HepG2 (cell line): Measurements from ENCODE around the gene DQX1. TPM values are rescaled to one million over a fixed set of nuclear protein-coding genes. Genes with fewer than 3 reads are reported as not detected.
A peak's percentile ranks its signal among the peaks of the same experiment; 100 is the strongest.

Source experiments
- ARNT ChIP-seq: fragments of 450-650 bp; IDR thresholded peaks from 2 replicates; pipeline ENCODE4 v1.6.1; 2017
- DNMT3B ChIP-seq: conservative IDR thresholded peaks from 2 replicates; pipeline ENCODE4 v1.6.1; 2016; ENCODE audit warnings: missing biosample characterization, control low read depth
- FOXC1 ChIP-seq: sonication (generic); formaldehyde crosslinking; IDR thresholded peaks from 2 replicates; pipeline ENCODE4 v1.8.0; 2022; ENCODE audit warnings: mild to moderate bottlenecking, missing genetic modification reagents, borderline replicate concordance
- FOXO1 ChIP-seq: sonication (generic); formaldehyde crosslinking; IDR thresholded peaks from 2 replicates; pipeline ENCODE4 v1.4.0; 2020; ENCODE audit warnings: missing genetic modification reagents
- HNRNPH1 ChIP-seq: fragments of 200-400 bp; formaldehyde crosslinking; optimal IDR thresholded peaks from 2 replicates; pipeline ENCODE3; 2017; ENCODE audit warnings: mild to moderate bottlenecking, low read depth, low read length
- IRX3 ChIP-seq: sonication (generic); formaldehyde crosslinking; IDR thresholded peaks from 2 replicates; pipeline ENCODE4 v1.8.1; 2023; ENCODE audit warnings: mild to moderate bottlenecking, low read depth, missing genetic modification reagents, borderline replicate concordance
- MZF1 ChIP-seq: sonication (generic); formaldehyde crosslinking; IDR thresholded peaks from 2 replicates; pipeline ENCODE4 v1.8.1; 2023; ENCODE audit warnings: mild to moderate bottlenecking, missing genetic modification reagents, borderline replicate concordance
- NR2F2 ChIP-seq: IDR thresholded peaks from 2 replicates; pipeline ENCODE4 v1.6.1; 2012; ENCODE audit warnings: low read depth, inconsistent platforms, borderline replicate concordance
- RFX5 ChIP-seq: IDR thresholded peaks from 2 replicates; pipeline ENCODE4 v1.6.1; 2011; ENCODE audit warnings: low read depth, low read length, improper control_type of control experiment
- TGIF2 ChIP-seq: IDR thresholded peaks from 2 replicates; pipeline ENCODE4 v1.6.1; 2016; ENCODE audit warnings: control low read depth, missing compliant biosample characterization
- YEATS4 ChIP-seq: sonication (generic); formaldehyde crosslinking; IDR thresholded peaks from 2 replicates; pipeline ENCODE4 v1.4.0; 2020; ENCODE audit warnings: missing genetic modification reagents, borderline replicate concordance
- ZMYM4 ChIP-seq: sonication (generic); formaldehyde crosslinking; IDR thresholded peaks from 2 replicates; pipeline ENCODE4 v1.8.1; 2023; ENCODE audit warnings: mild to moderate bottlenecking, missing genetic modification reagents
- ZNF20 ChIP-seq: sonication (generic); formaldehyde crosslinking; IDR thresholded peaks from 2 replicates; pipeline ENCODE4 v1.4.0; 2020; ENCODE audit warnings: mild to moderate bottlenecking, moderate library complexity, missing genetic modification reagents
- ZNF34 ChIP-seq: sonication (generic); formaldehyde crosslinking; IDR thresholded peaks from 2 replicates; pipeline ENCODE4 v1.4.0; 2020; ENCODE audit warnings: mild to moderate bottlenecking, missing genetic modification reagents, borderline replicate concordance
- ZNF44 ChIP-seq: sonication (generic); formaldehyde crosslinking; IDR thresholded peaks from 2 replicates; pipeline ENCODE4 v1.5.1; 2020; ENCODE audit warnings: mild to moderate bottlenecking, missing genetic modification reagents
- ZNF776 ChIP-seq: sonication (generic); formaldehyde crosslinking; IDR thresholded peaks from 2 replicates; pipeline ENCODE4 v1.4.0; 2020; ENCODE audit warnings: mild to moderate bottlenecking, missing genetic modification reagents
- polyA plus RNA-seq, 8 experiments: library from polyadenylated mRNA; depleted of rRNA in 3 of 8; stranded (reverse) in 7 of 8; unstranded in 1 of 8; fragments of >200 nt; fragmentation: Illumina TruSeq in 4 of 8; extraction: Trizol in 4 of 8; gene quantifications; 2 replicates each; pipeline versions ENCODE4 v1.2.1 to v1.2.3, GENCODE V29; 2011 to 2016; ENCODE audit warnings: low read depth in 4 of 8, missing spikeins in 1 of 8, mixed read lengths in 1 of 8; ENCODE audit not compliant: insufficient read depth in 1 of 8
- total RNA-seq, 5 experiments: library from RNA; depleted of rRNA; stranded (reverse); fragments of >200 nt; fragmentation: Illumina TruSeq; extraction: Trizol; gene quantifications; 2 replicates each; pipeline ENCODE4 v1.2.3, GENCODE V29; 2016; ENCODE audit warnings: low read depth in 1 of 5
- TF ChIP-seq, protein P1 (sequence below): sonication (generic); formaldehyde crosslinking; IDR thresholded peaks from 2 replicates; pipeline ENCODE4 v1.4.0; 2020; ENCODE audit warnings: mild to moderate bottlenecking, missing genetic modification reagents
- TF ChIP-seq, protein P2 (sequence below): sonication (generic); formaldehyde crosslinking; IDR thresholded peaks from 2 replicates; pipeline ENCODE4 v1.5.1; 2020; ENCODE audit warnings: mild to moderate bottlenecking, missing genetic modification reagents, moderate library complexity
- TF ChIP-seq, protein P3 (sequence below): sonication (generic); formaldehyde crosslinking; IDR thresholded peaks from 2 replicates; pipeline ENCODE4 v1.8.0; 2022; ENCODE audit warnings: mild to moderate bottlenecking, missing genetic modification reagents, borderline replicate concordance
- TF ChIP-seq, protein P4 (sequence below): sonication (generic); formaldehyde crosslinking; IDR thresholded peaks from 2 replicates; pipeline ENCODE4 v1.4.0; 2020; ENCODE audit warnings: missing genetic modification reagents

Gene DQX1
- total and polyA plus RNA-seq, 2 of the 13 experiments (the other 11 are each of a cell fraction or from before 2014, with no cell fraction given), result 27.6 to 89.8 TPM

DNA sequence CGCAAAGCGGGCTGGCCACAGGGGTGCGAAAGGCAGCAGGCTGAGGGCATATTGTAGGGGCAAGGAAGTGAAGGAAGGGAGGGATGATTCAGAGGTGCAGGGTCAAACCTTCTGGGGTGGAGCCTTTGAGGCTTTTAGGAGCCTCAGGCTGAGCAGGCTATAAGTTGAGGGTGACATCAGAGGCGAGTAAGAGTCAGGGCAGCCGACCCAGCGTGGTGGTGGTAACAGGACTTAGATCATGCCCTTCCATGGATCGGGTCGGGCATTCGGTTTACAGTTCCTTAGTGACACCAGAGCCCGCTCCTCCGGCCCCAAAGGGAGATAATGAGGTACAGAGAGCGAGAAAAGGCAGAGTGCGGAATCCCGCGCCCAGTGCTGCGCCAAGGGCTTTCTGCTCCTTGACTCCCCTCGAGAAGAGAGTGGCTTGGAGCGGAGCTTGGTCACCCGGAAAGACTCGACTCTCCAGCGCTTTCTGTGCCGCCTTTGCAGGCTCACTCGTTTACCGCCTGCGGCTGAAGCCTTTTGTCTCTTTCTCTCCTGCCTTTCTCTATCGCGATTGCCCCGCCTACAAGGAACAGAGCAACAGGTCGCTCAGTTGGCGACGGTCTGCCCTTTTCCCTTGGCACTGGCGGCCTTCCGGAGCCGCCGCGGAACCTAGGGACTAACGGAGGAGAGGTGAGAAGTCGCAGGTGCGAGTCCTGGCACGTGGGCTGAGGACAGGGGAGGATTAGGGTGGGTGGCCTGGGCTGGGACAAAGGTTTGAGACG, 27.3 kb downstream of the DQX1 start (continued):
- TF ChIP-seq, protein P1, sequence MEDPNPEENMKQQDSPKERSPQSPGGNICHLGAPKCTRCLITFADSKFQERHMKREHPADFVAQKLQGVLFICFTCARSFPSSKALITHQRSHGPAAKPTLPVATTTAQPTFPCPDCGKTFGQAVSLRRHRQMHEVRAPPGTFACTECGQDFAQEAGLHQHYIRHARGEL (CRISPR knock-in tag), result no peak
- no peak for TF ChIP-seq ZNF44
- no peak for TF ChIP-seq ARNT
- TF ChIP-seq, protein P2, sequence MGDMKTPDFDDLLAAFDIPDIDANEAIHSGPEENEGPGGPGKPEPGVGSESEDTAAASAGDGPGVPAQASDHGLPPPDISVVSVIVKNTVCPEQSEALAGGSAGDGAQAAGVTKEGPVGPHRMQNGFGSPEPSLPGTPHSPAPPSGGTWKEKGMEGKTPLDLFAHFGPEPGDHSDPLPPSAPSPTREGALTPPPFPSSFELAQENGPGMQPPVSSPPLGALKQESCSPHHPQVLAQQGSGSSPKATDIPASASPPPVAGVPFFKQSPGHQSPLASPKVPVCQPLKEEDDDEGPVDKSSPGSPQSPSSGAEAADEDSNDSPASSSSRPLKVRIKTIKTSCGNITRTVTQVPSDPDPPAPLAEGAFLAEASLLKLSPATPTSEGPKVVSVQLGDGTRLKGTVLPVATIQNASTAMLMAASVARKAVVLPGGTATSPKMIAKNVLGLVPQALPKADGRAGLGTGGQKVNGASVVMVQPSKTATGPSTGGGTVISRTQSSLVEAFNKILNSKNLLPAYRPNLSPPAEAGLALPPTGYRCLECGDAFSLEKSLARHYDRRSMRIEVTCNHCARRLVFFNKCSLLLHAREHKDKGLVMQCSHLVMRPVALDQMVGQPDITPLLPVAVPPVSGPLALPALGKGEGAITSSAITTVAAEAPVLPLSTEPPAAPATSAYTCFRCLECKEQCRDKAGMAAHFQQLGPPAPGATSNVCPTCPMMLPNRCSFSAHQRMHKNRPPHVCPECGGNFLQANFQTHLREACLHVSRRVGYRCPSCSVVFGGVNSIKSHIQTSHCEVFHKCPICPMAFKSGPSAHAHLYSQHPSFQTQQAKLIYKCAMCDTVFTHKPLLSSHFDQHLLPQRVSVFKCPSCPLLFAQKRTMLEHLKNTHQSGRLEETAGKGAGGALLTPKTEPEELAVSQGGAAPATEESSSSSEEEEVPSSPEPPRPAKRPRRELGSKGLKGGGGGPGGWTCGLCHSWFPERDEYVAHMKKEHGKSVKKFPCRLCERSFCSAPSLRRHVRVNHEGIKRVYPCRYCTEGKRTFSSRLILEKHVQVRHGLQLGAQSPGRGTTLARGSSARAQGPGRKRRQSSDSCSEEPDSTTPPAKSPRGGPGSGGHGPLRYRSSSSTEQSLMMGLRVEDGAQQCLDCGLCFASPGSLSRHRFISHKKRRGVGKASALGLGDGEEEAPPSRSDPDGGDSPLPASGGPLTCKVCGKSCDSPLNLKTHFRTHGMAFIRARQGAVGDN (CRISPR knock-in tag), result 0 out of 2 replicates have a peak, but pooled peaks have one; percentile 64
- no peak for TF ChIP-seq NR2F2
- peak; percentile 58; the same call in 1 of the 2 replicates for TF ChIP-seq TGIF2 (CRISPR knock-in tag)
- no peak for TF ChIP-seq FOXO1 (CRISPR knock-in tag)
- TF ChIP-seq ZNF34, result no peak
- TF ChIP-seq, protein P3, sequence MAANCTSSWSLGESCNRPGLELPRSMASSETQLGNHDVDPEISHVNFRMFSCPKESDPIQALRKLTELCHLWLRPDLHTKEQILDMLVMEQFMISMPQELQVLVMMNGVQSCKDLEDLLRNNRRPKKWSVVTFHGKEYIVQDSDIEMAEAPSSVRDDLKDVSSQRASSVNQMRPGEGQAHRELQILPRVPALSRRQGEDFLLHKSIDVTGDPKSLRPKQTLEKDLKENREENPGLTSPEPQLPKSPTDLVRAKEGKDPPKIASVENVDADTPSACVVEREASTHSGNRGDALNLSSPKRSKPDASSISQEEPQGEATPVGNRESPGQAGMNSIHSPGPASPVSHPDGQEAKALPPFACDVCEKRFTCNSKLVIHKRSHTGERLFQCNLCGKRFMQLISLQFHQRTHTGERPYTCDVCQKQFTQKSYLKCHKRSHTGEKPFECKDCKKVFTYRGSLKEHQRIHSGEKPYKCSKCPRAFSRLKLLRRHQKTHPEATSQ (CRISPR knock-in tag), result no peak
- peak; percentile 50; the same call in 1 of the 2 replicates for TF ChIP-seq FOXC1 (CRISPR knock-in tag)
- peak; percentile 8 for TF ChIP-seq HNRNPH1
- TF ChIP-seq ZNF776, result 0 out of 2 replicates have a peak, but pooled peaks have one; percentile 9
- TF ChIP-seq MZF1 (CRISPR knock-in tag), result no peak
- no peak for TF ChIP-seq DNMT3B (CRISPR knock-in tag)
- TF ChIP-seq, protein P4, sequence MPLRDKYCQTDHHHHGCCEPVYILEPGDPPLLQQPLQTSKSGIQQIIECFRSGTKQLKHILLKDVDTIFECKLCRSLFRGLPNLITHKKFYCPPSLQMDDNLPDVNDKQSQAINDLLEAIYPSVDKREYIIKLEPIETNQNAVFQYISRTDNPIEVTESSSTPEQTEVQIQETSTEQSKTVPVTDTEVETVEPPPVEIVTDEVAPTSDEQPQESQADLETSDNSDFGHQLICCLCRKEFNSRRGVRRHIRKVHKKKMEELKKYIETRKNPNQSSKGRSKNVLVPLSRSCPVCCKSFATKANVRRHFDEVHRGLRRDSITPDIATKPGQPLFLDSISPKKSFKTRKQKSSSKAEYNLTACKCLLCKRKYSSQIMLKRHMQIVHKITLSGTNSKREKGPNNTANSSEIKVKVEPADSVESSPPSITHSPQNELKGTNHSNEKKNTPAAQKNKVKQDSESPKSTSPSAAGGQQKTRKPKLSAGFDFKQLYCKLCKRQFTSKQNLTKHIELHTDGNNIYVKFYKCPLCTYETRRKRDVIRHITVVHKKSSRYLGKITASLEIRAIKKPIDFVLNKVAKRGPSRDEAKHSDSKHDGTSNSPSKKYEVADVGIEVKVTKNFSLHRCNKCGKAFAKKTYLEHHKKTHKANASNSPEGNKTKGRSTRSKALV, result peak; percentile 29; the same call in 1 of the 2 replicates
- peak; percentile 45; the same call in 1 of the 2 replicates for TF ChIP-seq ZMYM4
- TF ChIP-seq ZNF20 (CRISPR knock-in tag), result no peak
- no peak for TF ChIP-seq YEATS4
- TF ChIP-seq IRX3 (CRISPR knock-in tag), result no peak
- no peak for TF ChIP-seq RFX5
